Dedifferentiated amniotic fluid mesenchymal stem cell (primary cell): ENCODE results near the gene ZNF451.
"Not testable (repeated sequence)": the region's sequence is repeated elsewhere in the genome, so short reads cannot be mapped to it uniquely, and the experiment has no call there.

ENCODE experiments used
- DNase-seq: peaks from one replicate; pipeline ENCODE4 v3.0.0-alpha.2; 2016; ENCODE audit errors: extremely low spot score

Gene ZNF451

DNA sequence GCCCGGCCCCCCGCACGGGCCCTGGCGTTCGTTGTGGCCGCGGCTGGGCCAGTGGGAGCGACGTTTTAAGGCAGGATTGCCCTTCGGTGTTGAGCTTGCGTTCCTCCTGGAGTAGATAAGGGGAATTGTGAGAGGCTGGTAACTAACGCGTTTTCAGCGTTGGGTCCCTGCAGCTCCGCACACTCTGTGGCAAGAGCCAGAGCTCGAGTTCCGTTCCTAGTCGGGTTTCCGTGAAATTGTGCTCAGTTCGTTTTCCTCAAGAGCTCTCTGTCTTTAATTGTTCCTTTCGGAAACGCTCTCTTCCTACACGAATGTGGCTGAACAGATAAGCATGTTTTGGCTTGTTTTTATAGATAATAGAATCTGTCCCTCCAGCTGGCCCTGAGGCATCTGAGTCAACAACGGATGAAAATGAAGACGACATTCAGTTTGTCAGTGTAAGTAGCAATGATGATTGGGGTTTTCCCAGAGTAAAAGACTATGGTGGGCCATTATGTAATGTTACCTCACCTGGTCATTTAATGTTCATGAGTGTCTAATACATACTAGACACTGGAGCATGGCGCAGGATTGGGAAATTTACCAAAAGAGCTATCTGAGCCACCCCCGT lies 575 bp downstream of the ZNF451 start:
- not testable (repeated sequence) for DNase-seq

DNA sequence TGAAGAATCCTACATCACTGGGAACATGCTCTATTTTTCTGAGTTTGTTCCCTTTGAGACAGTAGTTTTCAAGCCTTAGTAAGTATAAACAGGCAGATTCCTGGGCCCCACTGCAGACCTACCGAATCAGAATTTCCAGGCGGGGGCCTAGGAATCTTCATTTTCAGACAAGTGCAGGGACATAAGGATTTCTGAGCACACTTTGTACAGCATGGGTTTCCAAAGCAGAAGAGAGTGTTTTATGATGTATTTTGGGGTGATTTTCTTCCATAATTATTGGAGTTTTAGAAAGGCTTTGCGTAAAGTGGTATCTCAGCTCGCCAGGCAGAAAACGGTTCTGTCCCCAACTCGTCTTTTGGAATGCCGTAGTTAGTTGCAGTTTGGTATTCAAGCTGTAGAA lies 1.4 kb downstream of the ZNF451 start:
- DNase-seq, result not testable (repeated sequence)

DNA sequence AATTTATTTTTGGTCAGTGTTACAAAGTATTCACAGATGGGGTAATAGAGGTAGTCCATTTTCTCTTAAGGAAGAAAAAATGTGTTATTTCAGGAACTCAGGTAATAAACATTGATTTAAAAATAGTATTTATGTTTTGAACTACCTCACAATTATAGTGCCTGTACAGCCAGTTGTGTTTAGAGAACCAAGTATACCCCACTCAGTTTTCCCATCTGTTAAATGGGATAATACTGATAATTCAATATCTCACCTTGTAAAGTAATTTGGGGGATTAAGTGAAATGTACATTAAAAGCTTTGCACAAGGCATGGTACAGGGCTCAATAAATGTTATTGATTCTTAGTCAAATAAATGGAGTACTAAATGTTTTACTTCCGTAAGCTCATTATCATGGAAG lies 4.7 kb downstream of the ZNF451 start:
- DNase-seq, result no peak

DNA sequence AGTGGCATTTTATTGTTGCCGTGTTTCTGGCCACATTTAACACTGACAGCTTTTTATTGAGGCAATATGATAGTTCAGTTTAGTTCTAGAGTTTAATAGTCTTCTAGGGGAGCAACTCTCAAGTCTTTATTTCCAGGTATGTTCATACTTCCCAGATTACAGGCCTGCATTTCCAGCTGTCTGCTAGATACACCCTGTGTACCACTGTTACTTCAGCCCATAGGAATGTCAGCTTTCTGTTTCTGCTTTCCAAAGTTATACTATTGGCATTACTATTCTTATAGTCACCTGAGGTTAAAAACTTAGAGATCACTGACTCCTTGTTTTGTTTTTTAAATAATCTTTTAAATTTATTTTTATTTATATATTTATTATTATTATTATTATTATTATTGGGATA lies 7.6 kb downstream of the ZNF451 start:
- DNase-seq, result peak; percentile 25

DNA sequence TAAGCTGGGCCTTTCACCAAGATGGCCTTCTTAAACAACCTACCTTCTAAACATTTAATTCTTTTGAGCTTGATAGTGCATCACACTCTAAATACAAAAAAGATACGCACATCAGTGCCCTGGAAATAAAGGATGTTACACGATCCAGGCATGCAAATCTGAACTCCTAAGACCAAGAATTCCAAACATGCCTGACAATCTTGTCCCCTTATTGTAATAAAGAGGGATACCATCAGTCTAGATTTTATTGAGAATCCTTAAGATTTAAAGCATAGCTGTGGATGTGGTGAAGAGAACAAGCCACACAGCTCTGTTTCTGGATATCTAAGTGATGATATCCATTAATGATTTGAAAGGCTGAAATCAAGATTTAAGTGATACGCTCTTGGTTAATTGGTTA lies 13.0 kb downstream of the ZNF451 start:
- DNase-seq, result no peak

DNA sequence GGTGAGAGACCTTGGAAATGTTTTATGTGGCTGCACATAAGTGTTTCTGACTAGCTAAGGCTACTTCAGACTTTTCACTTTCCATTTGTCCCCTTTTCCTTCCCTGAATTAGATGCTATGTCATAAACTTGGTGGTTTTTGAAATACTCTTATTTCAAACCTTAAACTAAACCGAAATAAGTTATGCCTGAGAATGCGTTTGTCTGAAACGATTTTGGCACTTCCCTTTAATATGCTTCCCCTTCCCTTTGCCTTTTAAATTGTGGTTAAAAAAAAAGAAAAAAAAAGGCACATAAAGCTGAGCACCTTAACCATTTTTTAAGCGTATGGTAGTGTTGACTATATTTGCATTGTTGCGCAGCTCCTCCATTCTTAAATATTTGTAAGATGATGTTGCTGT lies 14.3 kb downstream of the ZNF451 start:
- no peak for DNase-seq

DNA sequence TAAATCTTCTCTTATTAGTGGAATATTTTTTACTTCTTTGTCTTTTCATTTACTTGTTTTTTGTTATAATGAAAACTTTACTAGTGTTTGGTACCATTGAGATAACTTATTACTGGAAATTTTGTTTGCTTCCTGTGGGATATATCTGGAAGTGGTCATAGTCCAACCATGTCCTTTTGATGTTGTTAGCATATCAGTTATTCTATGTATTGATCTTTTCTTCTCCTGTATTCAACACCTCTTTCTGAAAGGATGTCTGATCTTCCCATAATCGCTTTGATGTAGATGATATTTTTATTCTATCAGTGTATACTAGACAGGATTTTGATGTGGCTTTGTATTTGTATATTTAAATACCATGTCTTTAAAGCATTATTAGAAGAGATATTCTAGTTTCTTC lies 17.0 kb downstream of the ZNF451 start:
- no peak for DNase-seq

DNA sequence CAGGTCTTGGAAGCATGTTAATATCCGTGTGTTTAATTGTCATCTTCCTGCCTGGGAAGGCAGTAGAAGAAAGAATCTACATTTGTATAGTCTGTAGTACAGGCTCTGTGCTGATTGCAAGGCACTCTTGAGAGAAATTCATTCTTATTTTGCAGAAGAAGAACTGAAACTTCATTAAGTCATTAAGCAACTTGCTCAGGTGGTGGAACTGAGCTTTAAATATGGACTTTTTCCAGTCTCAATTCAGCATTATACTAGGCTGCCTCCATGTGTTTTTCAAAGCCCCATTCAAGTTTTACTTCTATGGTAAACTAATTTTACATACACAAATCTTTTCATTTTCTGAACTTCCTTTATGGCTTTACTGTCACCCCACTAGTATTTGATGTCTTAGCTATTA lies 18.7 kb downstream of the ZNF451 start:
- no peak for DNase-seq

DNA sequence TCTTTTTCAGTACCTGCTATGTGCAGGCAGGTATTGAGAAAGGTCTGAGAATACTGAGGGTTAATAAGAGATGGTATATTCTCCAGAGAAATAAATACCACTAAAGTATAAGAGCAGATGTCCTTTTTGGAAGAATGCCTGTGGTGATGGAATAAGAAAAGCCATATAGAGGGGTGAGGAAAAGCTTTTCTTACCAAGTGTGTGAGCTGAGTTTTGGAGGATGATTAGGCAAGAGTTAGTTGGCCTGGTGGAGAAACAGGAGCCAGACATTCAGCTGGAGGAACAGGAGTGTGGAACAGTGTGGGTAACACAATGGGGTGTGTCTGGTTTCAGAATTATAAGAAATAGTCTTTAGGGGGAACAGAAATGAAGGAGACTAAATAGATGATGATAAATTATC lies 19.9 kb downstream of the ZNF451 start:
- DNase-seq, result no peak

DNA sequence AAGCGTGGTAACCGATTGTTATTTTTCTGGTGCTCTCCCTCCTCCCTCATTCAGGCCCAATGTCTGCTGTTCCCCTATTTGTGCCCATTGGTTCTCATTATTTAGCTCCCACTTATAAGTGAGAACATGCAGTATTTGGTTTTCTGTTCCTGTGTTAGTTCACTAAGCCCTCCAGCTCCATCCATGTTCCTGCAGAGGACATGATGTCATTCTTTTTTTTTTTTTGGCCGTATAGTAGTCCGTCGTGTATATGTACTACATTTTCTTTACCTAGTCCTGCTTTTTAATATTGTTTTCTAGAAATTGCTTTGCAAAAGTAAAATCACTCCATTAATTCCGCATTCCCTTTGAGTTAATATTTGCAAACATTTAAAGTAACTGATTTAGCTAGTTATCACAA lies 23.1 kb downstream of the ZNF451 start:
- no peak for DNase-seq

DNA sequence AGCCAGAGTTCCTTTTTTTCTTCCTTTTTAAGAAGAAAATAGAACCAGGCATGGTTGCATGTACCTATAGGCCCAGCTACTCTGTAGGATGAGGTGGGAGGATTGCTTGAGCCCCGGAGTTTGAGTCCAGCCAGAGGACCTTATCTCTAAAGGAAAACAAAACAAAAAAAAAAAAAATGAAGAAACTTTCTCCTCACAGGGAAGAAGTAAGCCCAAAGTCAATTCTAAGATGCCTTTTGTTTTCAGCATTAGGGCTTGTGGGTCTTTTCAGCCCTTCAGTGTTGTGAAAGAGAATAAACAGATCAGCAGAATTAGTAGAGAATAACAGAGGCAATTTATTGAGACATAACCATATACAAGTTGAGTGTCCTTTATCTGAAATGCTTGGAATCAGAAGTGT lies 26.8 kb downstream of the ZNF451 start:
- DNase-seq, result no peak

DNA sequence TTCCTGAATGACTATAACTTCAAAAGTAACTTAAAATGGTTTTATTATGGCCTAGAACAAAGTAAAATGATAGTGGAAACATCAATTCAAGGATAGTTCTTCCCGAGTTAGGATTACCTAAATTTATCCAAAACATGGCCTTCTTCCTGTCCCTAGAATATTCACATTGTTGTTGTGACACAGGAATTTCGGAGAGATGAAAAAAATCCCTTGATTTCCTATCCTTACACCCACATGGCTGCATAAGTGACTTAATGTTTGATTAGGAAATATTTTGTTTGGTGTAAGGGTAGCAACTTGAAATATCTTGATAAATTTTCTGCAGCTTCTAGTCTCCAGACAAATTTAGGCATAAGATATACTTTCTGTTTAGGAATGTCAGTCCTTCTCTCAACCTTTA lies 27.8 kb downstream of the ZNF451 start:
- DNase-seq, result no peak

DNA sequence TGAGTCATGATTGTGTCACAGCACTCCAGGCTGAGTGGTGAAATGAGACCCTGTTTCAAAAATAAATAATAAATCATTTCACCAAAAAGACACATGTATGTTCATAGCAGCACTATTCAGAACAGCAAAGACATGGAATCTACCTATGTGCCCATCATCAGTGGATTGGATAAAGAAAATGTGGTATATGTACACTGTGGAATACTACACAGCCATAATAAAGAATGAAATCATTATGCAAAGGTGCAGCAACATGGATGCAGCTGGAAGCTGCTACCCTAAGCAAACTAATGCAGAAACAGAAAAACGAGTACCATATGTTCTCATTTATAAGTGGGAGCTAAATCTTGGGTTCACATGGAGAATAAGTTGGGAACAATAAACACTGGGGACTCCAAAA lies 33.1 kb downstream of the ZNF451 start:
- no peak for DNase-seq

DNA sequence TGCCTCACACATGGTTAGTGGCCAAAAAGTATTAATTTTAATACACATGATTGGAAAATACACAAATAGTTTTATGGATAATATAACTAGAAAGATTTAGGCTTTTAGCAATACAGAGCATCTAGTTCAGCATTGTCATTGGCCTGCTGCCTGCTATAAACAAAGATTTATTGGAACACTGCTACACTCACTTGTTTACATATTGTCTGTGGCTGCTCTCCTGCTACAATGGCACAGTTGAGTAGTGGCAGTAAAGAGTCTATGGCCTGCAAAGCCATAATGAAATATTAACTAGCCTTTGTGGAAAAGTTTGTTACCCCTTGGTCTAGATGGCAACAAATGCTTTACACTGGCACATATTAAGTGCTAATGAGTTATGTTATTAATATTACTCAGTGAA lies 37.8 kb downstream of the ZNF451 start:
- DNase-seq, result no peak

DNA sequence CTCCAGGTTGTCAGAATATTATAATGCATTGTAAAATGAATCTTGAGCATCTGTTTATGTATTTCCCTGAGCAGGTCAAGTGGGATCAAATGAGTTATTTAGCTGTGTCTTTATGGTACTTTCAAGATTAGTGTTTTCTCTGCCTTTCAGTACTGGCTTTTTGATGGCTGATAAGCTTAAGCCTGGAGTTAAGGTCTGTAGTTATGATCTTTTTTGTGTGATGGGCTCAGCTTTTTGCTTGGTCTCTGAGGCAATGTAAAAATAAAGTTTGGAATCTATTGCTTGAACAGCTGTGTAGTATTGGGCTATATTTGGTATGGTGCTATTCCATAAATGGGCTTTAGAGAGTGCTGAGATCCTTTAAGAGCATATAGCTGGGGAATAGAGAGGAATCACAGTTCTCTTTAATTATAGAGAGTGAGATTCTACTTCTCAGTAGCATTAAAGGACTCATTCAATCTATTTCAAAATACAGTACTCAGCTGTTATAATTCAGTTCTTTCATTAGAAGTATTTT lies 40.7 kb downstream of the ZNF451 start:
- no peak for DNase-seq

DNA sequence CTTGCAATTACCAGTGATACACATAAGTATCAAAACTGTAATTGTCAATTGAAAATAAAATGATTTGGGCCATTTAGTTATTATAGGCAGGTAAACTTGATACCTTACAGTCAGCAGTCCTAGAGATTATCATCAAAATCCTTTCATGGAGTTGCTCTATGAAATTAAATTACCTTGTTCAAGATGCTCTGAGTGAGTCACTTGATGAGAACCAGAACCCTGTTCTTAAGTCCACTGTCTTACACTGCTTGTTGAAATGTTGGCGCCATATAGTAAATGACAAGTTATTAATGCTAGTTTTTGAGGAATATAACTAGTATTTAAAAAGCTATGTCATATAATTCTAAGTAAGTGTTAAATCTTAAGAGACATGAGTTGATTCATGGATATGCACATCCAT lies 45.0 kb downstream of the ZNF451 start:
- no peak for DNase-seq

DNA sequence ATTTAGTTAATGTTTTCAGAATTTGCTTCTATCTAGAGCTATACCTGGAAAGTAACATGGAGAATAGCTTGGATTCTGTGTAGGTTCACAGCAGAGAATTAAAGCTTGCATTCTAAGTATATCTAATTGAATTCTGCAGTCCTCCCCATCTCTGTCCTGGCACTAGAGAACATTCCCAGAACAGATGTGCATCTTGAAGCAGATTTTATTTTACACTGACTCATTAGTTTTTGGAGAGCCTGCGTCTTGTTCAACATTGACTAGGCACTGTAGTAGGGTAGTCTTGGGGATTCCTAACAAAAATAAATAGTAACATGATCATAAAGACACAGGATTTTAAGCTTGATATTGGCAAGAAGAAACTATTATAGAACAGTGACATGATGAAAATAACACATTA lies 45.9 kb downstream of the ZNF451 start:
- no peak for DNase-seq

DNA sequence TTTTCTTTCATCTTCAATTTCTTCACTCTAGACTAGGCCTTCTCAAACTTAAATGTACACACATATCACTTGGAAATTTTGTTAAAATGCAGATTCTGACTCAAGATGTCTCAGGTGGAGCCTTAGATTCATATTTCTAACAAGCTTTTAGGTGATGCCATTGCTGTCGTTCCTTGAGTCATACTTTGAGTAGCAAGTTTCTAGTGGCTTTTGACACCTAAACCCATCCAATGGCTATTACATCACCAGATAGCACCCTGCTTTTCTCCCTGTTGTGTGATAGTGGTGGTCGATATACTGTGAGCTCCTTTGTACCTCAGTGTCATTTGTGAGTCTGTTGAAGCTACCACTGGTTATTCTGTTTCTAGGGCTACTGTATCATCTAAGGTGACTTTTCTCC lies 47.4 kb downstream of the ZNF451 start:
- DNase-seq, result no peak

DNA sequence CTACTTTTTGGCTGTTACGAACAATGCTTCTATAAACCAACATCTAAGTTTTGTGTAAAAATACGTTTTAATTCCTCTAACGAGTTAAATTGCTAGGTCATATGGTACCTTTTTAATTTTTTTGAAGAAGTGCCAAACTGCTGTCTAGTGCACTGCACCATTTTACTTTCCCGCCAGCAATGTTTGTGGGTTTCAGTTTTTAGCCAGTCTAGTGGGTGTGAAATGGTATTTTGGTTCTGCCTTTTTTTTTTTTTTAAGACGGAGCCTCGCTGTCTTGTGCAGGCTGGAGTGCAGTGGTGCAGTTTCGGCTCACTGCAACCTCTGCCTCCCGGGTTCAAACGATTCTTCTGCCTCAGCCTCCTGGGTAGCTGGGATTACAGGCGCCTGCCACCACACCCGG lies 48.0 kb downstream of the ZNF451 start:
- no peak for DNase-seq

DNA sequence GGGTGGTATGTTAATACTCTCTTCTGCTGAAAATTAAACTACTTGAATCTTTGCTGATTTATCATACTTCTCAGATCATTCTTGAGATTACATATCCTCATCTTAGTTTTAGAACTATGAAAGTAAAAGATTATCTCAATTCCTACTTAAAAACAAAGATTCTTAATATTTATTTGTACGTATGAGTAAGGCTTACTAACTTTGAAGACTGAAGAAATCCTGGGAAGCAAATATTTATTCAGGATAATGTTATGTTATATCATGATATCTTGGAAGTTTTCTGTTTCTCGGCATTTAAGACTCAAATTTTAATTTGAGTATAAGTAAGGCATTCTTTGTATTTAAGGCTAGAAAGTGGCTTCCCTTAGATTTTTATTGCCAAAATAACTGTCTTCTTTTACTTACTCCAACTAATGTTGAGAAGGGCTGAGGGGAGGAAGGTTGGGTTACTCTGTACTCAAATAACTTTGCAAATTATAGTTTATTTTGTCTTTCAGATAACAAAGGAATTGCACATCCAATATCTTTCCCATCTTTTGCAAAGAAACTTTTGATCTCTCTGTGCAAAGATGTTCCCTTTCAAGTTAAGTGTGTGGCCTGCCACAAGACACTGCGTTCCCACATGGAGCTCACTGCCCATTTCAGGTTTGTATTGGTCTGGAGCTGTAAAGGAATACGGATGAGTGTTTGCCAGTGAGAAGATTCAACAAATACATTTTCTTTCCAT lies 51.6 kb downstream of the ZNF451 start:
- no peak for DNase-seq

DNA sequence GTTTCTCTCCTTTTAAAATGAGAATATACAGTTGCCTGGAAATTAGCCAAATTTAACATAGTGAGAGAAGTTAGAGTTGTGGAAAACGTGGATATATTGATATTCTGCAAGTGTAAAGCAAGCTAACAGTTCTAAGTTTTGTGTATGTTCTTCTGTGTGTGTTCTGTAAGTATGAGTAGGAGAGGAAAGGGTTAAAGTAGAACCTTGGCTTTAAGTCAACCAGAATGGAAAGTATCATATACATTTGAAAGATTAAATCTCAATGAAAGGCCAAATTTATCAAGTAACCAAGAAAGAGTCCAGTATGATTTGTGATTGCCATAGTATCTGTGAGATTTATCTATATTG lies 52.2 kb downstream of the ZNF451 start:
- DNase-seq, result no peak

DNA sequence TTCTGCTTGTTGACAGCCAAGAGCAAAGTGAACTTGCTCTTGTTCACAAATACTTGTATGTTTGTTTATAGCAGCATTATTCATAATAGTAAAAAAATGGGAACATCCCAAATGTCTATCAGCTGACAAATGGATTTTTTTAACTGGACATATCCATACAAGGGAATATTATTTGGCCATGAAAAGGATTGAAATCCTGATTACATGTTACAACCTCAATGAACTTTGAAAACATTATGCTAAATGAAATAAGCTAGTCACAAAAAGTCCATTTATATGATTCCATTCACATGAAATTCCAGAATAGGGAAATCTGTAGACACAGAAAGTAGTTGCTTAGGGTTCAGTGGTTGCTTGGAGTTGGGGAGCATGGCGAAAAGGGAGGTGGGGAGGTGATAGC lies 53.7 kb downstream of the ZNF451 start:
- DNase-seq, result no peak

DNA sequence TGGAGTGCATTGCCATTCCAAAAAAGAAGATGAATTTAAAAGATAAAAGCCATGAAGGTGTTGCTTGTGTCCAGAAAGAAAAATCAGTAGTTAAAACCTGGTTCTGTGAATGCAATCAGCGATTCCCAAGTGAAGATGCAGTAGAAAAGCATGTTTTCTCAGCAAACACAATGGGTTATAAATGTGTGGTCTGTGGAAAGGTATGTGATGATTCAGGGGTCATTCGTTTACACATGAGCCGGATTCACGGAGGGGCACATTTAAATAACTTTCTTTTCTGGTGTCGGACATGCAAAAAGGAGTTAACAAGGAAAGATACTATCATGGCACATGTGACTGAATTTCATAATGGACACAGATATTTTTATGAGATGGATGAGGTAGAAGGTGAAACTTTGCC lies 57.4 kb downstream of the ZNF451 start:
- DNase-seq, result no peak
